Left renal pelvis (tissue), 4 donors: ENCODE results near the gene NDUFS5. TPM values are rescaled to one million over a fixed set of nuclear protein-coding genes. Genes with fewer than 3 reads are reported as not detected.
"Not testable (repeated sequence)": the region's sequence is repeated elsewhere in the genome, so short reads cannot be mapped to it uniquely, and the experiment has no call there.

Source experiments
- DNase-seq, 4 donors: peaks; one replicate each; pipeline ENCODE4 v3.0.0-alpha.2; 2013; ENCODE audit warnings: low read depth in 4 of 4, low spot score in 3 of 4
- polyA plus RNA-seq, 4 donors: library from polyadenylated mRNA; unstranded; fragments of 120-200 nt; gene quantifications; one replicate each; pipeline ENCODE4 v1.2.1, GENCODE V29; 2013; ENCODE audit not compliant: insufficient read length in 4 of 4

NDUFS5 gene
- polyA plus RNA-seq, 4 donors: 219 to 323 (median 267) TPM

DNA sequence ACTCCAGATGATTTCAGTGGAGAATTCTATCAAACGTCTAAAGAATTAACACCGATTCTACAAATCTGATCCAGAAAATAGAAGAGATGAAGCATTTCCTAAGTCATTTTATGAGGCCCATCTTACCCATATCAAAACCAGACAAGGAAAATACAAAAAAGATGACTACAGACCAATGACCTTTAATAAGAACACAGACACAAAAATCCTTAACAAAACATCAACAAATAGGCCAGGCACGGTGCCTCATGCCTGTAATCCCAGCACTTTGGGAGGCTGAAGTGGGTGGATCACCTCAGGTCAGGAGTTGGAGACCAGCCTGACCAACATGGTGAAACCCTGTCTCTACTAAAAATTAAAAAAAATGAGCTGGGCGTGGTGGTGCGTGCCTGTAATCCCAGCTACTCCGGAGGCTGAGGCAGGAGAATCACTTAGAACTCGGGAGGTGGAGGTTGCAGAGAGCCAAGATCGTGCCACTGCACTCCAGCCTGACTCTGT is 29.1 kb downstream of the NDUFS5 start:
- DNase-seq: not testable (repeated sequence)

DNA sequence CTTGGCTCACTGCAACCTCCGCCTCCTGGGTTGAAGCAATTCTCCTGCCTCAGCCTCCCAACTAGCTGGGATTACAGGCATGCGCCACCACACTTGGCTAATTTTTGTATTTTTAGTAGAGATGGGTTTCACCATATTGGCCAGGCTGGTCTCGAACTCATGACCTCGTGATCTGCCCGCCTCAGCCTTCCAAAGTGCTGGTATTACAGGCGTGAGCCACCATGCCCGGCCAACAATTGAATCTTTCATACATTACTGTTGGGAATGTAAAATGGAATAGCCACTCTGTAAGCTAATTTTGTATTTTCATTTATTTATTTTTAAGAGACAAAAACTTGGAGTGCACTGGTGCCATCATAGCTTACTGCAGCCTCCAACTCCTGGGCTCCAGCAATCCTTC is 35.4 kb downstream of the NDUFS5 start:
- DNase-seq: not testable (repeated sequence)

DNA sequence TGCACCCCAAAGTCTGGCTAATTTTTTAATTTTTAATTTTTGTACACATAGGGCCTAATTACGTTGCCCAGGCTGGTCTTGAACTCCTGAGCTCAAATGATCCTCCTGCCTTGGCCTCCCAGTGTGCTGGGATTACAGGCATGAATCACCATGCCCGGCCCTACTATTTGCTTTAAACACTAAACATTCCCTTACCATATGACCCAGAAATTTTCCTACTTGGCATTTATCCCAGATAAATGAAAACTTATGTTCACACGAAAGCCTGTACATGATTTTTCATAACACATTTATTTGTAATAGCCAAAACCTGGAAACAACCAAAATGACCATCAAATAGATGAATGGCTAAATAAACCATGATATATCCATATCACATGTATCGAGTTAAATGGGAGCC is 35.8 kb downstream of the NDUFS5 start:
- DNase-seq: no peak

DNA sequence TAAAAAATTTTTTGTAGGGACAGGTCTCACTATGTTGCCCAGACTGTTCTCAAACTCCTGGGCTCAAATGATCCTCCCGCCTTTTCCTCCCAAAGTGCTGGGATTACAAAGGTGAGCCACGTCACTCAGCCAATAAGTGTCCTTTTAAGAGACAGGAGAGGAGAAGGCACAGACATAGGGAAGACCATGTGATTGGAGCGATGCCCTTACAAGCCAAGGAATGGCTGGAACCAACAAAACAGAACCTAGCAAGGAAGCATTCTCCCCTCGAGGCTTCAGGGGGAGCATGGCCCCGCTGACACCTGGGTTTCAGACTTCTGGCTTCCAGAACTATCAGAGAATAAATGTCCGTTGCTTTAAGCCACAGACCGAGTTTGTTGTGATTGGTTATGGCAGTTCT is 37.0 kb downstream of the NDUFS5 start:
- no peak for DNase-seq

DNA sequence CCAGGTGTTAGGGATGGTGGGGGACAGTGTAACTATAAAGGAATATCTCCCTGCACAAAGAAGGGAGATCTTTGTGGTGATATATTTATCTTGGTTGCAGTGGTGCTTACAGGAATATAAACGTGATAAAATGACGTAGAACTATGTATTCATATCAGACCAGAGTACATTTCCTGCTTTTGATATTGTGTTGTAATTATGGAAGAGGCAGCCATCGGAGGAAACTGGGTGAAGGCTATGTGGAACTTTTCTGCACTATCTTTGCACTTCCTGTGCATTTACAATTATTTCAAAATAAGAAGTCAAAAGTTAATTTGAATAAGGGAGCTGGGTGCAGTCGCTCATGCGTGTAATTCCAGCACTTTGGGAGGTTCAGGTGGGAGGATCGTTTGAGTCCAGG is 37.6 kb downstream of the NDUFS5 start:
- DNase-seq: no peak

DNA sequence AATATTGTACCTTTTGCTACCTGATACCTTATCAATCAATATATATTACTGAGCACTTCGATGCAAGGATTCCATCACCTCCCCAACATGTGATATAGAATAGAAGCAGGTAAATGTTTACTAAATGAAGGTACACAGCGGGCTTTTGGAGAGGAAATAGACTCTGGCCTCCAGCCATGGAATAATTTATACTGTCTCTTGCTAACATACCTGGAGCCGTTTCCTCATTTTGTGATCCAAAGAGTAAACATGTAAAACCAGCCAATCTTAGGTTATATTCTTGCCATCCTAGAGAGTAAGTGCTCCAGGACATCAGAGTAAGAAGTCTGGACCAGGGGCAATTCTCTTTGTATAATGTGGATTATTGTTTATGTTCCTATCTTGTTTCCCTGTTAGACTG is 39.4 kb downstream of the NDUFS5 start:
- DNase-seq: no peak

DNA sequence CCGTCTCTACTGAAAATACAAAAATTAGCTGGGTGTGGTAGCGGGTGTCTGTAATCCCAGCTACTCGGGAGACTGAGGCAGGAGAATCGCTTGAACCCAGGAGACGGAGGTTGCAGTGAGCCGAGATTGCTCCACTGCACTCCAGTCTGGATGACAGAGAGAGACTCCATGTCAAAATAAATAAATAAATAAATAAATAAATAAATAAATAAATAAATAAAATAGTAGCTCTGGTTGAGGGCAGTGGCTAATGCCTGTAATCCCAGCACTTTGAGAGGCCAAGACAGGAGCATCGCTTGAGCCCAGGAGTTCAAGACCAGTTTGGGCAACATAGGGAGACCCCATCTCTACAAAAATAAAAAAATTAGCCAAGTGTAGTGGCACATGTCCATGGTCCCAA is 42.1 kb downstream of the NDUFS5 start:
- DNase-seq: not testable (repeated sequence)

DNA sequence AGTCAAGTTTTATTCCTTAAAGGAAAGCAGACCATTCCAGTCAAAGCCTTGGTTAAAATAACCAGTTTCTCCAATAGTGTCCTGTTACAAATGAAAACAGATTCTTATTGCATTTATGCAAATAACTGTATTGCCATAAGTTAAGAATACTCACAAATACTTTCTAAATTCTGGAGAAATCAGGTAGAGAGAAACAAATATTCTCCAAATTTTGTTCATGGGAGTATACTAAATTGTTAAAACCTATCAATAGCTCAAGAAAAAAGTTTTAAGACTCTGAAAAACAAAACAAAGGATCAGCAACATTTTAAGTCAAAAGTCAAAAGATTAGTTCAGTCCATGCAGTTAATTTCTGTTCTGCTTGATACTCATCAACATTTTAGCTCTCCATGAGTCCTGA is 45.4 kb downstream of the NDUFS5 start:
- not testable (repeated sequence) for DNase-seq

DNA sequence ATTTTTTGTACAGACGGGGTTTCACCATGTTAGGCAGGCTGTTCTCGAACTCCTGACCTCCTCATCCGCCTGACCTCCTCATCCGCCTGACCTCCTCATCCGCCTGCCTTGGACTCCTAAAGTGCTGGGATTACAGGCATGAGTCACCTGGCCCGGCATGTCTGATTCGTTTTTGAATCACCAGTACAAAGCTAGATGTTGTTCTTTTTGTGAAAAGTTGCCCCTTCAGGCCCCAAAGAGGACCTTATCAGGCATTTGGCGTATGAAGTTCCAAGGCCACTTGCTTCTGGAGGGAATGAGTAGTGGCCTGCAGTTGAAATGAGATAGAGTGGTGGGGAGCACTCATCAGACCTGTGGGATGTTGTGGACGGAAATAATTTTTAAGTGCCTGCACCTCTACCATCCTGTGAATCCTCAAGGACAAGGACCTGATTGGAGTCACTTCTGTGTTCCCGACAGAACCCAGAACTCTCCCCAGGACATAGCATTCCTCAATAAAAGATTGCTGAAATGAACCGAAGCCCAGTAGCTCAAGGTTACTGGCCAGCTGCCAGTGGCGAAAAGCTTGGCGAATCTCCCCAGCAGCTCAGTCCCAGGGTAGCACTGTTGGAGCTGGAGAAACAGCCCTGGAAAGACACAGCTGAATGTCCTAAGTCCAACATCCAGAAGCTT is 50.1 kb downstream of the NDUFS5 start:
- DNase-seq: no peak

DNA sequence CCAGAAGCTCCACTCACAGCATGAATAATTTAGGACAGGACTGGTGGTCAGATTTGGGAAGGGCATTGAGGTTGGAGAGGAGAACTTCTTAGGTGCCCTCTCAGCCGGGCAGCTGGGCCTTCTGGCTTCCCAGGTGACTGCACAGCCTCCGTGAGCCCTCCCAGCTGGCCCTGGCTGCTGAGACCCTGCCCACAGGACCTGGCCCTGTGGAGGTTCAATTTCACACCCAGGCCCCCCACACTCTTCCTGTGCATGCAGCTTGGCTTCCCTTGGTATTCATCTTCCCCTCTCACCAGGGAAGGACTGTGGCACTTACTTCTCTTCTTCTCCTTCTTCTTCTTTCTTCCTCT is 50.6 kb downstream of the NDUFS5 start:
- no peak for DNase-seq

DNA sequence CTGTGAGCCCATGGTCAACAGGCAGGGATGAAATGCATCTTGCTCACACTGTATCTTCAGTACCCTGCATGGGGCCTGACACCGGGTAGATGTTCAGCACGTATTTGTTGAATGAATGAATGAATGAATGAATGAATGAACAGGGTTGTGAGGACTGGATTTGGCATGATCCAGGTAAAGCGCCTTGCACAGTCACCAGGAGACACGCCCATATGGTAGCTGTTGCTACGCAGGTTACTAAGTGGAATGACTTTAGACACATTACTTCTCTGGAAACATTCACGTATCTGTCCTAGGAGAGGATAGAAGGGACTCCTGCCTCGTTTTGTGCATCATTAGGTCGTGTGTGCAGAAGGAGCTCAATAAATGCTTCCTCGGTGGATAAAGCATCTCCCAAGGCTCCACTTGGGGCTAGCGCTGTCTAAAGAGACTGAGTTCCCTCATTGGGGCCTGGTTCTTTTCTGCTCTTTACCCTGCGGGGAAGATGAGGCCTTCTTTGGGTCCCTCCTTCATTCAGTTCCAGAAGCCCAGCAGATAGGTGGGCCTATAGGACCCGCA is 54.2 kb downstream of the NDUFS5 start:
- DNase-seq: no peak

DNA sequence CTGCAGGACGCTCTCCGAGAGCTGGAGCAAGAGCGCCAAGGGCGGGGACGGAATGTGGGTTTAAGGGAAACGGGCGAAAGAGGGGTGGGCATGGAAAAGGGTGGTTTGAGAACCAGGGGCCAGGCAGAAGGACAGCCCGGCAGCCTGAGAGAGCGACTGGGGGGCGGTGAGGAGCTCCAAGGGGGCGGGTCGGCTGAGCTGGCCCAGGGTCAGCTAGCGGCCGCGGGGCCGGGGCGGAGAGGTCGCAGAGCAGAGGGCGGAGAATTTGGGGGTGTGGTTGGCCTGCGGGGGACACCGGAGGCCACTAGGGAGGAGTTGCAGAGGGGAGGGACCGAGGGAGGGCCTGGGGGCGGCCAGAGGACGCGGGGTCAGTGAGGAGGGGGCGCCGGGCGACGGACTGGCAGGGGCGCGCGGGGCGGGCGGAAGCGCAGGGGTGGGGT is 54.7 kb downstream of the NDUFS5 start:
- DNase-seq: no peak

DNA sequence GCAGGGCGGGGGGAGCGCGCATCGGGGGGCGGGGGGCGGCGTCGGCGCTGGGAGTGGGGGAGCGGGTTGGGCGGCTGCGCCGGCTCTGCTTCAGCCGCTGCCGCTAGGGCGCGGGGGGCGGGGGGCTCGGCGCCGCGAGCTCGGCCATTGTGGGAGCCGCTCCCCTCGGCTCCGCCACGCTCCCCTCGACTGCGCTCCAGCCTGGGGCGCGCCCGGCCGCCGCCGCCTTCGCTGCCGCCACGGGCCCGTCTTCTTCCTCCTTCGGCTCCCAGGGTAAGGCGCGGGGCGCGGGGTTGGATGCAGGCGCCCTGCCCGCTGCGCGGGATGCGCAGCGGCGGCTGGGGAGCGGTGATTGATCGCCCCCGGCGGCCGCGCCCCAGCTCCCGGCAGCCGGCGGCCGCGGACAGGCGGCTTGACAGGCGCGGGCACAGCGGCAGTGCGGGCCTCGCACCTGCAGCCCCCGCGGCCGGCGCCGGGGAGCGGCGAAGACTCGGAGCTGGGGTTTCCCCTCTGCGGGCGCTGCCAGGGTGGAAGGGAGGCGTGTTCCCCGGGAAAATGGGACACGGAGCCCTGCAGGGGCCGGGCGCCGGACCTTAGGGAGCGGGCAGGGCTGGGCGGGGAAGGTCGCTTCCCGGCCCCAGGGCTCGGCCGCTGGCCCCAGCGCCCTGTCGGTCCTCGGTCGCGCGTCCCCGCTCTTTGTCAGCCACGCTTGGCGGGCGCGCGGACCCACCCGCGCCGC is 55.3 kb downstream of the NDUFS5 start:
- no peak for DNase-seq

DNA sequence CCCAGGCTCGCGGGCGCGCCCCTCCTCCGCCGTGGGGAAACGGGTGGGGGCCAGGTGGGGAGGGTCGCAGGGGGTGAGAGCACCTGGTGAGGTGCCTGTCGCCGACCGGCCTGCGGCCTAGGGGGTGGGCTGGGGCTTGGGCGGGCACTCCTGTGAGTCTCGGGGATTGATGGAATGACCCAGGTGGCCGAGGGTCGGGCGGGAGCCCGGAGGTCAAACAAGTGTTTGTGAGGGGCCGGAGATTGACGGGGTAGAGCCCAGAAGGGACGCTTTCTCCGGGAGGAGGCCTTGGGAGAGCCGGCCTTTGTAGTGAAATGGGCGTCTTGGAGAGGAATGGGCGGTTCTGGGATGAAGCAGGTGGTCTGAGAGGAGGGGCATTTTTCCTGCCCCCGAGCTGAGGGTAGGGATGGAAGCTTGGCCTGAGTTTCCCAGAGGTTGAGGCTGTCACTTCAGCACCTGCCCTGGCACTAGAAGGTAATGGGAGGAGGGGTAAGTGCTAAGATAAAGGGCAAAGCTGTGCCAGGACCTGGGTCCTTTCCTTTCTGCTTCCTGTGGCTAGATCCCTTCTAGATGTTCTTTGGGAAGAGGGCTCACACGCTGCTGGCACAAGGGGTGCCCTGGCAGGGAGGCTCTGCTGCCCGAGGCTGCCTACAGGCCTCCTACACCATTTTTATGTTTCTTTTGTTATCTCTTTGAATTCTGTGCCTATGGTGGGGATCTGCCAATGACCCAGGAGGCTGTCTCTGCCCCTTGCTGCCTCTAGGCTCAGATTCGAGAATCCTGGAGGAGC is 56.1 kb downstream of the NDUFS5 start:
- no peak for DNase-seq

DNA sequence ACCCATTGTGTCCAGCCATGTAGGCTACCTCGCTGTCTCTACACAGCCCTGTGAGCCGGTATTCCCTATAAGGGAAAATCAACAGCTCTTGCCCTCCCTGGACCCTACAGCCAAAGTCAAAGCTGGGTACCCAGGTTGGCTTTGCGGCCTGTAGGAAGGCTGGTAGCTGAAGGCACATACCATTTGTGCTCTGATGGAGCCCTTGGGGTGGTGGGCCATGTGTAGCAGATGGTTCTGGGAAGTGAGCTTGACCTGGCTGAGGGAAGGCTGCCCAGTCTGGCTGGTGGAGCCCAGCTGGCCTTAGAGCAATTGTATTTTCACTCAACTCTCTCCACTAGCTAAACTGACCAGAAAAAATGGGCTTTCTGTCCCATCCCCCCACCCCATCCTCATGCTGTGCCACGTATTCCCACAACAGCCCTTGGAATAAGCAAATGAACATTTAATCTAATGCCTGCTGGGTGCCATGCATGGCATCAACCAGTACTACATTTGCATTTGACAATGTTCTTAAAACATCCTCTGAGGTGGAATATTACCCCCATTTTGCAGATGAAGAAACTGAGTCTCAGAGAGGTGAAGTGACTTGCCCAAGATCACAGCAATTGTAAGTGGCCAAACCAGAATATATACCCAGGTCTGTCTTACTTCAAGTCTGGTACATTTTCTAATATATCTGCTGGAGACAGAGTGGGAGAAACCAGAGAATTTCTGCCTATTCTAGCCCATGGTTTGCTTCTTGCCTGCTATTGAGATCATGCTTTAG is 56.8 kb downstream of the NDUFS5 start:
- no peak for DNase-seq

DNA sequence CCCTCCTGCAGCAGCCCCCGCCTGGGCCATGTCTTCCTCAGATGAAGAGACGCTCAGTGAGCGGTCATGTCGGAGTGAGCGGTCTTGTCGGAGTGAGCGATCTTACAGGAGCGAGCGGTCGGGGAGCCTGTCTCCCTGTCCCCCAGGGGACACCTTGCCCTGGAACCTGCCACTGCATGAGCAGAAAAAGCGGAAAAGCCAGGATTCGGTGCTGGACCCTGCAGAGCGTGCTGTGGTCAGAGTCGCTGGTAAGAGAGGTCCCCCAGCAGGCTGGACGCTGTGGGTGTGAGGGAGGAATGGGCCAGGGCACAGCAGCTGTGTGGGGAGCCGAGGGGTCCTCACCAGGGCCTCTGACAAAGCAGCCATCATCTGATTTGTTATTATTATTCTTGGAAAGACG is 58.0 kb downstream of the NDUFS5 start:
- DNase-seq: no peak
